ENCODE results near the gene KLF11. TPM values are rescaled to one million over a fixed set of nuclear protein-coding genes. Genes with fewer than 3 reads are reported as not detected.

The KLF11 gene
- total and polyA plus RNA-seq, 9 of the 15 experiments (the other 6 are each of a cell fraction or from before 2014, with no cell fraction given), result 2.1 to 13.4 (median 6.5) TPM

GRCh38 chr2:10043906-10044601 is 704 bp downstream of the KLF11 start (continued):
- TF ChIP-seq, protein P1, sequence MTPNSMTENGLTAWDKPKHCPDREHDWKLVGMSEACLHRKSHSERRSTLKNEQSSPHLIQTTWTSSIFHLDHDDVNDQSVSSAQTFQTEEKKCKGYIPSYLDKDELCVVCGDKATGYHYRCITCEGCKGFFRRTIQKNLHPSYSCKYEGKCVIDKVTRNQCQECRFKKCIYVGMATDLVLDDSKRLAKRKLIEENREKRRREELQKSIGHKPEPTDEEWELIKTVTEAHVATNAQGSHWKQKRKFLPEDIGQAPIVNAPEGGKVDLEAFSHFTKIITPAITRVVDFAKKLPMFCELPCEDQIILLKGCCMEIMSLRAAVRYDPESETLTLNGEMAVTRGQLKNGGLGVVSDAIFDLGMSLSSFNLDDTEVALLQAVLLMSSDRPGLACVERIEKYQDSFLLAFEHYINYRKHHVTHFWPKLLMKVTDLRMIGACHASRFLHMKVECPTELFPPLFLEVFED (CRISPR knock-in tag; conservative IDR thresholded peaks at IDR 0.05), result peak; percentile 74; the same call in 1 of the 2 replicates
- TF ChIP-seq ATF1 (CRISPR knock-in tag; IDR thresholded peaks at IDR 0.05) (peak; percentile 51), ATF1 (tag; IDR thresholded peaks at IDR 0.05) (peak; percentile 91), COPS2 (conservative IDR thresholded peaks at IDR 0.05) (no peak), ZSCAN29 (IDR thresholded peaks at IDR 0.05) (no peak), ZNF696 (CRISPR knock-in tag; conservative IDR thresholded peaks at IDR 0.05) (no peak), NR4A1 (CRISPR knock-in tag; IDR thresholded peaks at IDR 0.05) (0 out of 2 replicates have a peak, but pooled peaks have one; percentile 66), NR4A1 (tag; IDR thresholded peaks at IDR 0.05) (no peak), SMAD2 (IDR thresholded peaks at IDR 0.05; ENCODE audit: low read depth, low read length) (no peak), ZNF644 (tag; IDR thresholded peaks at IDR 0.05; ENCODE audit: low read depth) (no peak), POLR3A (IDR thresholded peaks at IDR 0.05; ENCODE audit: borderline replicate concordance, extremely low read depth, insufficient read depth, insufficient read length) (no peak), TEAD1 (CRISPR knock-in tag; IDR thresholded peaks at IDR 0.05) (peak; percentile 60 to 72; a peak in 2 of 4 replicates), YBX1 (IDR thresholded peaks at IDR 0.05) (no peak), TCF3 (CRISPR knock-in tag; IDR thresholded peaks at IDR 0.05) (no peak; the same call in 1 of the 2 replicates), BRD9 (IDR thresholded peaks at IDR 0.05; ENCODE audit: low read depth, partially characterized antibody) (no peak), ZNF263 (CRISPR knock-in tag; IDR thresholded peaks at IDR 0.05; ENCODE audit: borderline replicate concordance) (peak; percentile 61; the same call in 1 of the 2 replicates), ZBTB12 (CRISPR knock-in tag; IDR thresholded peaks at IDR 0.05) (peak; percentile 71), FOXO4 (CRISPR knock-in tag; IDR thresholded peaks at IDR 0.05) (peak; percentile 52; the same call in 1 of the 2 replicates), ATF7 (IDR thresholded peaks at IDR 0.05) (peak; percentile 97), PATZ1 (CRISPR knock-in tag; IDR thresholded peaks at IDR 0.05; ENCODE audit: borderline replicate concordance) (no peak), ZNF165 (CRISPR knock-in tag; IDR thresholded peaks at IDR 0.05; ENCODE audit: borderline replicate concordance) (no peak), NONO (IDR thresholded peaks at IDR 0.05; ENCODE audit: low read depth in 2 of 2, low read length in 1 of 2) (peak; percentile 1 to 42; a peak in 1 of 4 replicates), DNMT1 (IDR thresholded peaks at IDR 0.05) (no peak), IRF2 (CRISPR knock-in tag; IDR thresholded peaks at IDR 0.05) (no peak), KLF16 (IDR thresholded peaks at IDR 0.05) (no peak)
